ENCODE measurements around the gene CDKL1. TPM values are rescaled to one million over a fixed set of nuclear protein-coding genes. Genes with fewer than 3 reads are reported as not detected.

Gene CDKL1
- polyA plus RNA-seq, 1 experiment = 2.5 TPM

- no peaks in the 10 kb centered on the region for H3K27me3 ChIP-seq (ENCODE audit: control insufficient read depth, insufficient read depth, low read length)
- DNase-seq (ENCODE audit: low read depth) = no peak
- TF ChIP-seq CTCF (IDR thresholded peaks at IDR 0.05; ENCODE audit: insufficient read depth, low read depth, low read length) = no peak
- ChIA-PET POLR2A (interaction anchor here (0.7 to 1.1 kb wide), 2 partner anchors 9 kb away, joined by 8 to 9 read pairs; no protein-coding TSS in a partner anchor), CTCF (interaction anchor here (1.1 to 2.2 kb wide), 2 partner anchors 12 to 14 kb away, joined by 3 to 8 read pairs; no protein-coding TSS in a partner anchor)
- no peaks in the 10 kb centered on the region for H3K36me3 ChIP-seq (ENCODE audit: control insufficient read depth, insufficient read depth, low read length)
- H3K4me3 ChIP-seq (ENCODE audit: low read depth, low read length) = no peak overlapping the region
Measured at GRCh38 chr14:50335389-50335788, 61.3 kb downstream of the CDKL1 start.

- ChIA-PET POLR2A (no interaction called here), CTCF (no interaction called here)
- DNase-seq (ENCODE audit: low read depth) = no peak
- no peaks in the 10 kb centered on the region for H3K27me3 ChIP-seq (ENCODE audit: control insufficient read depth, insufficient read depth, low read length)
- H3K4me3 ChIP-seq (ENCODE audit: low read depth, low read length) = no peak overlapping the region
- no peaks in the 10 kb centered on the region for H3K36me3 ChIP-seq (ENCODE audit: control insufficient read depth, insufficient read depth, low read length)
- no peak for TF ChIP-seq CTCF (IDR thresholded peaks at IDR 0.05; ENCODE audit: insufficient read depth, low read depth, low read length)
Measured at GRCh38 chr14:50334211-50334610, 62.5 kb downstream of the CDKL1 start.

- no peak for TF ChIP-seq CTCF (IDR thresholded peaks at IDR 0.05; ENCODE audit: insufficient read depth, low read depth, low read length)
- ChIA-PET POLR2A (interaction anchor here (0.7 kb wide), 1 partner anchor 12 kb away, joined by 7 read pairs; no protein-coding TSS in a partner anchor), CTCF (interaction anchor here (0.7 to 5.9 kb wide), 2 partner anchors 13 to 48 kb away, joined by 3 to 43 read pairs; no protein-coding TSS in a partner anchor)
- Histone ChIP-seq H3K27me3 (ENCODE audit: control insufficient read depth, insufficient read depth, low read length) (no peaks in the 10 kb centered on the region), H3K4me3 (ENCODE audit: low read depth, low read length) (no peak overlapping the region), H3K36me3 (ENCODE audit: control insufficient read depth, insufficient read depth, low read length) (no peaks in the 10 kb centered on the region)
- peak; percentile 33 for DNase-seq (ENCODE audit: low read depth)
Measured at GRCh38 chr14:50333014-50333509, 63.6 kb downstream of the CDKL1 start.

- TF ChIP-seq CTCF (IDR thresholded peaks at IDR 0.05; ENCODE audit: insufficient read depth, low read depth, low read length) = no peak
- no peaks in the 10 kb centered on the region for H3K36me3 ChIP-seq (ENCODE audit: control insufficient read depth, insufficient read depth, low read length)
- H3K27me3 ChIP-seq (ENCODE audit: control insufficient read depth, insufficient read depth, low read length) = no peaks in the 10 kb centered on the region
- ChIA-PET POLR2A (no interaction called here), CTCF (interaction anchor here (5.9 kb wide), 1 partner anchor 12 kb away, joined by 43 read pairs; no protein-coding TSS in a partner anchor)
- no peak for DNase-seq (ENCODE audit: low read depth)
- H3K4me3 ChIP-seq (ENCODE audit: low read depth, low read length) = no peak overlapping the region
Measured at GRCh38 chr14:50331596-50331995, 65.1 kb downstream of the CDKL1 start.

GRCh38 chr14:50321009-50321660, 75.5 kb downstream of the CDKL1 start:
- POLR2A ChIA-PET = interaction anchor here (0.6 kb wide), 1 partner anchor 9 kb away, joined by 5 read pairs; the partner anchor contains the start of genes DMAC2L and L2HGDH
- Histone ChIP-seq H3K4me3 (ENCODE audit: low read depth, low read length) (peak overlapping the region; percentile 25), H3K27me3 (ENCODE audit: control insufficient read depth, insufficient read depth, low read length) (no peaks in the 10 kb centered on the region), H3K36me3 (ENCODE audit: control insufficient read depth, insufficient read depth, low read length) (no peaks in the 10 kb centered on the region; the same call in 1 of the 2 replicates)
- peak; percentile 65 for DNase-seq (ENCODE audit: low read depth)
- CTCF ChIA-PET = interaction anchor here (0.6 to 4.6 kb wide), 33 partner anchors 9 to 476 kb away, joined by 3 to 43 read pairs (median 4); partner anchors contain the start of genes ATL1, CDKL1, DMAC2L and L2HGDH
- peak; percentile 88 for TF ChIP-seq CTCF (IDR thresholded peaks at IDR 0.05; ENCODE audit: insufficient read depth, low read depth, low read length)
